HT1080 (cell line): ENCODE data around the gene FOXN3. TPM values are rescaled to one million over a fixed set of nuclear protein-coding genes. Genes with fewer than 3 reads are reported as not detected.
"Not testable (repeated sequence)": the region's sequence is repeated elsewhere in the genome, so short reads cannot be mapped to it uniquely, and the experiment has no call there.

Experiments
- DNase-seq: peaks from one replicate; pipeline ENCODE4 v3.0.0-alpha.2; 2015; ENCODE audit warnings: low read depth
- total RNA-seq: library from RNA; depleted of rRNA; stranded (reverse); fragments of >200 nt; shearing (Covaris generic); gene quantifications from 2 replicates; pipeline ENCODE4 v1.2.3, GENCODE V29; 2014

Gene FOXN3
- total RNA-seq, 1 experiment from 2014 or later: 15.6 TPM

DNA sequence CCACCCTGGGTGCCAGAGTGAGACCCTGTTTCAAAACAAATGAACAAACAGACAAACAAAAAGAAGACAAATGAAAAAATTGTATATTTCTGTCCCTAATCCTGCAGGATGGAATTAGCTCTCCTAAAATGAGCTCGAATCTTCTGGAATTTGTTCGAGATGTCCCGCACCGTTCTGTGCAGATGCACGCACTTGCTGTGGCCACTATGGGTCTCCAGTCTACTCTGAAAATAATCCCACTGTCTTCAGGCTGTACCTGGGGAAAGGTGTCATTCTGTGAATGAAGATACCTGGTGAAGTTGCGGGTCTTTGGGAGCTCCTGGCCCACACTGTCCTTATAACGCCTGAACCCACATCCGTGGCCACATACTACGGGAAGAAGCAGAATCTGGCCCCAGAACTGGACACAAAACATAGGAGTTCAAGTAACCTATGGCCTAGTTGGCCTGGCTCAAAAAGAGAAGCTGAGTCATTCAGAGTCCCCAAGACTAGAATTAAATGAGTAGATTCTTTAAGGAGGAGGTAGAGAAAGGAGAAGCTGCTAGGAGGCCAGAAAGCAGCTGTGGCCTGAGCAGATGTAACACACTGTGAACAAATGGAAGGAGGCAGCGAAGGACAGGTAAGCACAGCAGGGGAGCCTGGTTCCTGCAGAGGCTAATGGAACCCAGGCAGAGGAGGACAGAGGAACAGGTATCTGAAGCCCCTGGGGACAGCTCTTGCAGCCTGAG lies 108.6 kb downstream of the FOXN3 start:
- DNase-seq: no peak

DNA sequence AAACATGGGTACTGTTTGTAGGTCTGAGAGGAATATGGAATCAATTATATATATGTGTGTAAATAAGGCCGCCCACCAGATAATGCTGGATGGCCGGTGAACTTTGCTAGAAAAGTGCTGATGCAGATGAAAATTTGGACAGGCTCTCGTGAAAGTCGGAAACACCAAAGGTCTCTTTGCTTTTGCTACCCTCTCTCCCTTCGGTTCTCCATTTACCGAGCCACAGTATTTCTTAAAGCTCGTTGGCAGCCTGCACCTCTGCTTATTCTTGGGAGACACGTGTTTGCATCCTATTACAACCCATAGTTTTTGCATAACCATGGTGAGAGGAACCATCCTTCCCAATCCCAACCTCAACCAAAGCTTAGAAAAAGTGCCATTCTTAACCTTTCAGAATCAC lies 109.6 kb downstream of the FOXN3 start:
- no peak for DNase-seq

DNA sequence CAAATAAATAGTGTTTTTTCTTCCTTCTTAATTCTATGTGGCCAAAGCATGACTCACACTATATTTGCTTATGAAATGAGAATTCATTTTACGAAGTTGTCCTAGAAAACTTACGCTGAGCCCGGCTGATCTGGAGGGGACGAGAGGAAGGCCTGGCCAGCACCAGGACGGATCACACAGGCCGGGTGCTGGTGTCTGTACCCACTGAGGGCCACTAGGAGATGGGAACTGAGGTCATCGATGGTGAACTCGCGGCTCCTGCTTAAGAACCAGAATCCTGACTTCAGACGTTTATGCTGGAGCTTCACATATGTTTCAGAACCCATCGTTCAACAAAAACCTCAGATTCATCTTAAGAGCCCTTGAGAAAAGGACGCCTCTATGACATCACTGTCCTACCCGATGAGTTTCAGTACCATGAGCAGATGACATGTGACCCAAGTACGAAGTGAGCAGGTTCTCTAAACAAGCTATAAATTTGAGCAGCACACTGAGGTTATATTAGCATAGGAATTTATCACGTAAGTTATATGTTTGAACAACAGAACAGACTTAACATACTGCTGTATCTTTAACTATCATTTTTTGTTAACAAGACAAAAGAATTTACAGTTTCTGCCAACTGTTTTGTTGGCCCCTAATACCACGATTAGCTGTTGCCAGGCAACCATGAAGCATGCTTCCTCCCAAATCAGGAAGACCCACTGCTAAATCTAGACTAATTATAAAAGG lies 111.9 kb downstream of the FOXN3 start:
- DNase-seq: no peak

DNA sequence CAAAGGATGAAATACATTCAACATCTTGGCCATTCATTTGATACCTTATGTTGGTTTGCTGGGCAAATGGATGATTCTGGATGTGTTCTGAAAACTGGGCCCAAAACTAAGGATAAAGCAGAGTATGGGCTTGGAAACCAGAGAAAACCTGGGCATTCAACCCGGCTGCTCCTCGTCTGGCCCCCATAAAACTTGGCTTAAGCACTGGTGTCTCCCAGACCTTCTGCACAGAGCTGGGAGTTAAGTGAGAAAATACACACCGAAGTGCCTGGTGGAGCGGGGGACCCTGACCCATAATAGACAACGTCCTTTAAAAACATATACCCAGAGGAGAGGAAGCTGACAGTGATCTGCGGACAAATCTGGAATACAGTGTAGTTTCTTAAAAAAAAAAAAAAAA lies 112.5 kb downstream of the FOXN3 start:
- DNase-seq: no peak

DNA sequence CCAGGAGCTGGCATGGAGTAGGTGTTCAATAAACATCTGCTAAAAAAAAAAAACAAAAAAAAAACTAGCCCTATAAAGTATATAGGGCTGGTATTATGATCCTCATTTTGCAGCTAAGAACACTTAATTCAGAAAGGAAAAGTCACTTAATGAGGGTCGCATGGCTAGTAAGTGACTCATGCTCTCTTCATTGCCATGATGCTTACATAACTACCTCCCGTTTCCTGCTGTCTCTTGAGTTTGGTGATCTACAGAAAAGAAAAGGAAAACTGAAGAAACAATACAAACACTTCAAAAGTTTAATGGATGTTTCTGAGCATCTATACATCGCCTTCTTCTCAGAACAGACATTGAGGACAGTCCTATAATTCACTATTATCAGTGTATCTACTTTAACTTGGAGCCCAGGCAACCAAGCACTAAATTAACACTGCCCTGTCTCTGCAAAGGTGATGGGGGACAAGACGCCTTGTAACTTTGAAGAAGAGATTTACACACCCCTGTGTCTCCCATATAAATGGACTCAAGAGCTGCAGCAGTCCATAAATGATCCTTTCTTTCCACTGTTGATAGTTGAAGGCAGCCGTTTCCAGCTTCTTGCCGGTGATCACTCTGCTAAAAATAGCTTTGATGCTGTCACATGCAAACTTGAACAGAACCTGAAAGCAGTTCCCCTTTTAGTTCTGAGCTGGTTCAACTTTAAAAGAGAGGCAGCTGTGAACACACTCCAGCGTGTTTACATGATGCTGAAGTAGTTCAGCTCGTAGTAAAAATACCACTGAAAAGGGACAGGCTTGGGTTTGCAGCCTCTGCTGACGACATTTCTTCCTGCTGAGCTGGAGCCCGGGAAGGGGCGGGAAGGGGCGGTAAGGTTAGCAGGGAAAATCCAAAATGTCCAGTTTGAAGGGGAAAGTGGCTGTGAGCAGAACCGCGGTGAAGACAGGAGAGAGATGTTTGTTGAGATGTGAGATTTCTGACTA lies 113.3 kb downstream of the FOXN3 start:
- DNase-seq: peak; percentile 71

DNA sequence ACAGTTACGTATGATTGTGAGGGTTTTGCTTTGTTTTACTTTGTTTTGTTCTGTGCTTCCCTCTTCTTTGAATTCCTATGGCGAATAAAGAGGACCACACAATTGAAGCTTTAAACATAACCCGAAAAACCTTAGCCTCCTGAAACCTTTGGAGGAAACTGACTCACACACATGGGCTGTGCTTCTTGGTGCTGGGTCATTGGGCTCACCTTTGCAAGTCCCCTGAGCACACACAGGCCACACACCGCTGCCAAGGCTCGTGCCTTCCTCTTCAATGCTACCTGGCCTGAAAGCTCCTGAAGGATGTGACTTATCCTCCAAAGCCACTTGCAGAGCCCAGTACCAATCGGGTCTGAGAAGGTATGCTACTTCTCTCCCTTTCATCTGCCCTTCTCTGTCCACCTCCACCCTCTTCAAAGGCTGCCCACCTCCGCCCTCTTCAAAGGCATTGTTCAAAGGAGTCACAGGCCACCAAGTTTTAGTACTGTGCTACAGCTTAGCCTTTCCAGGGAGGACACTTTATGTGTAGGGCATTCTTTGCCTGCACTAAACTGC lies 114.6 kb downstream of the FOXN3 start:
- DNase-seq: no peak

DNA sequence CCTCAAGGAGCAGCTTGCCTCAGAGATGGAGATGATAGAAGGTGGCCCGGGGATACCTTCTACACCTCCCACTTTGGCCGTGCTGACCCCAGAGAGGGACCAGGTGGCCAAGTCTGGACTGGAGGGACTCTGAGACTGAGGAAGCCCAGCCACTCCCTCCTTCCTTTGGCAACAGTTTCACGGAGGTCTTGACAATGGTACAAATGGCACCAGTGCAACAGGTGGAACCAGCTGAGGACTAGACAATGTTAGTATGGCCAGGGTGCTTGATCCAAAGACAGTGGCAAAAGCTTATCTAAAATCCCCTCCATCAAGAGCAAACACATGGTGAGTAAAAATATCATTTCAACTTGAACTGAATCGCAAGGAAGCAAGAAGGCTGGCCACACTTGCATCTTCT lies 117.4 kb downstream of the FOXN3 start:
- DNase-seq: no peak

DNA sequence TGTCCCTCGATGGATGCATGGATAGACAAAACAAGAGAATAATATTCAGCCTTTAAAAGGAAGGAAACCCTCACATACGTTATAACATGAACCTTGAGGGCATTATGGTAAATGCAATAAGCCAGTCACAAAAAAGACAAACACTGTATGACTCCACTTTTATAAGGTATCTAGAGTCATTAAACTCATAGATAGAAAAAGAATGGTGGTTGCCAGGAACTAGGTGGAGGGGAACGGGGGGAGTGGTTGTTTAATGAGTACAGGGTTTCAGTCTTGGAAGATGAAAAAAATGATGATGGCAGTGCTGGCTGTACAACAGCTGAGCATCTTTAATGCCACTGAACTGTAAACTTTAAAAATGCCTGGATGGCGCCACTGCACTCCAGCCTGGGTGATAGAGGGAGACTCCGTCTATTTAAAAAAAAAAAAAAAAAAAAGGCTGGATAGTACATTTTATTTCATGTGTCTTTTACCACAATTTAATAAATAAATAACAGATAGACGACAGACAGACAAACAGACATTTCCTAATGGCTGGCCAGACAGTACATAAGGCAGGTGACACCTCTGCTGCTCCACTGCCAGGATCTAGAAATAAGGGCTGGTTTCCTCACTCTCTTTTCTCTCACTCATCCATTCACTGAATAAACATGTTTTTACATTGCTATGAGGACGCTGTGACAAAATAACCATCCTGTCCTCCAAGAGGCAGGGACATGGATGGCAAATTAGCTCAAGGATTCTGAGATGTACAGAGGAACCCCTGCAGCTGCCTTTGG lies 118.8 kb downstream of the FOXN3 start:
- DNase-seq: no peak

DNA sequence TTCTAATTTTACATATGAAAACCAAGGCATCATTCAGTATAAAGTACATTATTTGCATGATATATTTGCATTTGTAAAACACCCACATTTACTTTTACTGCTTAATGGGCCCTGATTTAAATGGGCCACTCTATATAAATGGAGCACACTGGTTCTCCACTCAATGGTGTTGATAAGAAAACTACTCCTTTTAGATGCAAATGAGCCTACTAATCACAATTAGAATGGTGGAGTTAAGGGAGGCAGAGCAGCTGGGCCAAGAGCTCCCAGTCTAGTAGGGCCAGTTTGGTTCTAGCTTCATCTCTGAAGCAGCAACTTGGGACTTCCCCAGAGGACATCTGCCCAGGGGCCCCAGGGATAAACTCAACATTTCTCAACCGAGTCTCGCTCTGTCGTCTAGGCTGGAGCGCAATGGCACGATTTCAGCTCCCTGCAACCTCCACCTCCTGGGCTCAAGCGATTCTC lies 120.7 kb downstream of the FOXN3 start:
- no peak for DNase-seq

DNA sequence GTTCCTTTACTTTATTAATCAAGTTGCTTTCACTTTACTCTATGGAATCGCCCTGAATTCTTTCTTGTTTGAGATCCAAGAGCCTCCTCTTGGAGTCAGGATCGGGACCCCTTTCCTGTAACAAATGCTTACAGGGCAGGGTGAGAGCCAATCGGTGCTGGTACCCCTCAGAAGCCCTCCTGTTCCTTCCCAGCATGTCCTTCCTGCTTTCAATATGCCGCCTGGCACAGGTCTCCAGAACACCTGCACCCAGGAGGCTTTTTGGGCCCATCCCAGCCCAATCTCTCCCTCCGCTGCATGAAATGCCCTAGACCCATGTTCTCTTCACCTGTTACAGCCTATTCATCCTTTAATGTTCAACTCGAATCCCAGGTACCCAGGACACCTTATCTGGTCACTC lies 122.2 kb downstream of the FOXN3 start:
- DNase-seq: no peak

DNA sequence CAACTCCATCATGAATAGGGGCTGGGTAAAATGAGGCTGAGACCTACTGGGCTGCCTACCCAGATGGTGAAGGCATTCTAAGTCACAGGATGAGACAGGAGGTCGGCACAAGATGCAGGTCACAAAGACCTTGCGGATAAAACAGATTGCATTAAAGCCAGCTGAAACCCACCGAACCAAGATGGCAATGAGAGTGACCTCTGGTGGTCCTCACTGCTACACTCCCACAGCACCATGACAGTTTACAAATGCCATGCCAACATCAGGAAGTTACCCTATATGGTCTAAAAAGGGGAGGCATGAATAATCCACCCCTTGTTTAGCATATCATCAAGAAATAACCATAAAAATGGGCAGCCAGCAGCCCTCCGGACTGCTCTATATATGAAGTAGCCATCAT lies 122.6 kb downstream of the FOXN3 start:
- not testable (repeated sequence) for DNase-seq

DNA sequence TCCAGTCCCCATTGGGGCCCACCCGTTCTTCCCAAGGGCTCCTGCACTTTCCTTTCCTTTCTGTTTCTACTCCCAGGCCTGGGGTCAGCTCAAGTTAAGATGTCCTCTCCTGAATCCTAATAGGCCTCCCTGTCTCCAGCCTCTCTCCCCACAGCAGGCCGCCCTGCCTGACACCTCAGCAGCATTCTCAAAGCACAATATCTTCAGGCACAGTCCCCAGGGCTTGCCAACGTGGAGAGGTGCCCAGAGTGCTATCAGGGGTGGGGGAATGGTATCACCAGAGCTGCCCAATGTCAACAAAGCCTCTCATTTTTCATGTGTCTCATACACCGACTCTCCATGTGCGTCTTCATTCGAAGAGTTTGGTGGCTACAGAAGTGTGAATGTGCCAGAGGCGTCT lies 123.0 kb downstream of the FOXN3 start:
- no peak for DNase-seq

DNA sequence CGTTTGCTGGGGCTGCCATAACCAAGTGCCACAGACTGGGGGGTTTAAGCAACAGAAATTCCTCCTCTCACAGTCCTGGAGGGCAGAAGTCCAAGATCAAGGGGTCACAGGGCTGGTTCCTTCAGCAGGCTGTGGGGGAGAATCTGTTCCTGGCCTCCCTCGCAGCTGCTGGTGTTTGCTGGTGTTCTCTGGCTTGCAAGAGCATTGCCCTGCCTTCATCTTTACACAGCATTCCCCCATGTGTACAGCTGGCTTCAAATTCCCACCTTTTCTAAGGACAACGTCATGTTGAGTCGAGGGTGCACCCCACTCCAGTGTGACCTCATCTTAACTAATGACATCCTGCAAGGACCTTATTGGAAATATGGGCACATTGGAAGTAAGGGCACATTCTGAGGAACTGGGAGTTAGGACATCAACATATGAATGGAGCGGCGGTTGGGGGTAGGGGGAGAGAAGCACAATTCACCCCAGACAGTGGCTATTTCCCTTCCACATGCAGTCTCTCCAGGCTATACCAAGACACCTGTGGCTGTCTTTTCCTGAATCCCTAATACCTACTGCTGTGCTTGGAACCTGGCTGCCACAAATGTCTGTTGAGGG lies 123.6 kb downstream of the FOXN3 start:
- DNase-seq: no peak

DNA sequence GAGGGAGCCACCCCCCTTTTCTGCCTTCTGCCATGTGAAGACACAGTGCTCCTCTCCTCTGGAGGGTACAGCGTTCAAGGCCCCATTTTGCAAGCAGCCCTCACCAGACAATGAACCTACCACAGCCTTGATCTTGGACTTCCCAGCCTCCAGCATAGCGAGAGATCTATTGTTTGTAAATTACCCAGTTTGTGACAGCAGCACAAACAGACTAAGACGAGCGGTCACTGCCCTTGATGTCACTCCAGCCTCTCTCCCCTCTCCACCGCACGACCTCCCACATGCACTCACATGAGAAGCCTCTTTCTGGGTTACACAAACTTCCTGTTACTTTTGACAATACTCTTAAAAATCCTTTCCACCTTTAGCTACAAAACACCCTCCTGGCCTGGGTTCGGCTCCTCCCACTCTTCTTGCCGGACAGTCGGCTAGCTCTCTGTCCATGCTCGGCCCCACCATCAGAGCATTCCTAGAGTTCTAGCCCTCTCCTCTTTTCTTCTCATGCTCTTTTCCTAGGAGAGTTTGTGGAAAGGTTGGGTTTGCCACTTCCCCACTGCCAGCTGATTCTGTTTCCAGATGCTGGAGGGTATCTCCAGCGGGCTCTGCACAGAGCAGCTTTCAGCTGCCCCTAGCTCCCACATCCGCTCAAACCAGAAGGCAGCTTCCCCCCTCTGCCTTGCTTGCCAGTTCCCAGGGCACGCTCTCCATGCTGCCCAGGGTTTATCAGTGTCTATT lies 124.3 kb downstream of the FOXN3 start:
- DNase-seq: no peak

DNA sequence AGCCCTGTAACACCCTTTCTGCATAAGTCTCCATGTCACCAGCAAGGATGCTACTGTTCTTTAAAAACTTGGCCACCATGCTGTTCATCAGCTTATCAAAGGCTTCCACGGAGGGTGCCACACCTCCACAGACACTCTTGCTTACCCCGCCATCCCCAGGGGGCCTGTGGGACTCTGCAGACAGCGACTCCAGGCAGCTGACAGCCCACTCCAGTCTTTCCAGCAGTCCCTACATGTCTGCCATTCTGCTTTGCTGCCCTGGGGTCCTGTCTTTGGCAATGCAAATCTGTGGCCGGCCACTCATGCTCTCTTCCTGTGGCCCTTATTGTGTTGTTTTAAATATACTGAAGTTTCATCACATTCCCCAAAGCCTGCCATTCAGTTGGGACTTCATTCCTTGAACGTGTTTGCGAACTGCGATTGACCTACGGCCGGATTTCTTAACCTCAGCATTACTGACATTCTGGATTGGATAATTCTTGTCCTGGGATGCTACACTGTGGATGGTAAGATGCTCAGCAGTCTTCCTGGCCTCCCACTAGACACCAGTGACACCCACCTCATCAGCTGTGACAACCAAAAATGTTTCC lies 125.6 kb downstream of the FOXN3 start:
- no peak for DNase-seq

DNA sequence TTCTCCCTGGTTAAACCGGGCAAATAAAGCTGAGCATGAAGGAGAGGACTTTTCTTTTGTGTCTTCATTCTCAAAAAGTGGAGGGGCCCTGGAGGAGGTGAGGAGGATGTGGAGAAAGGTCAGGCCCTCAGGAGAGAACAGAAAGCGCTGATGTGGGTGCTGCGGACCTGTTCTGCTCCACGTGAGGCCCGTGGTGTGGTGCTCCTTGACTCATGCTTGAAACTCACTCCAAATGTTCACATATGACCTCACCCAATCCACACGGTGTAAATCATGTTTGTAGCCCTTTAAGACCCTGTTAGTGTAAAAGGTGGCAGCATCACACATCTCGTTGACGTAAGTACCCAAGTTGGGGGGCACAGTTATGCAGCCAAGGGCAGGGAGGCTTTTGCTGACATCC lies 126.2 kb downstream of the FOXN3 start:
- no peak for DNase-seq

DNA sequence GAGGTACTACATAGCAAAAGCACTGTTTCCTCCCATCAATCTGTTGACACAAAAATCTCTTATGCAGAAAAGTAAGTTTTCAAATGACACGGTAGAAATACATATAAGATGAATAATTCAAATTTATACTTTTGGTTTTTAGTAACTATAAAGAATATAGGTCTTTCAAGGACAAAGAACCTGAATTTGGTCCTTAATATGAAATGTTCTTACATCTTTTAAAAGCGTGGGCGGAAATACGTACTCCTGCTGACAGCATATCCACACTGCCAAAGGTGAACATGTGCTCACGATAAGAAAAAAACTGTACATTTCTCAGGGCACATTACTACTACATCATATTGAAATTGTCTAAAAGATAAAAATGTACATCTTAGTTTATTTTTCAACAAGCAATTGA lies 127.6 kb downstream of the FOXN3 start:
- DNase-seq: no peak

DNA sequence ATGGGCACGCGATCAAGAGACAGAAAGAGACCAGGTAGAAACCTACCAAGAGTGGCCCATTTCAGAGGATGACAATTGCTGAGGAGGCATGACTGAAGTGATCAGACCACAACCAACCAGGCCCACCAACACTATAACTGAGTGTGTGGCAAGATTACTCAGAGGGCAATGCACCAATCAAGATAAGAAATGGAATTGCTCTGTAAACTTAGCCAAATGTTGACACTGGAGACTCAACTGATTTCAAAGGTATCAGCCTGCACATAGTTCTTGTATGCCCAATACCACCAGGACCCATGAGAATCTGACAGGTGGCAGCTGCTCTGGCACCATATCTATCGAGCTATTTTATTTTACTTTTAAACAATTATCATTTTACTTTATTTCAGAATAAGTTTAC lies 128.9 kb downstream of the FOXN3 start:
- no peak for DNase-seq
